Adrenal gland (tissue), 12 donors: ENCODE measurements around the gene RASA2. TPM values are rescaled to one million over a fixed set of nuclear protein-coding genes. Genes with fewer than 3 reads are reported as not detected.
A peak's percentile ranks its signal among the peaks of the same experiment; 100 is the strongest.
"Not testable (repeated sequence)": the region's sequence is repeated elsewhere in the genome, so short reads cannot be mapped to it uniquely, and the experiment has no call there.

ENCODE experiments used
- DNase-seq, 7 donors: peaks; one replicate each; pipeline ENCODE4 v3.0.0-alpha.2; 2019 to 2020
- H3K27ac ChIP-seq, 5 donors: fragments of 200-600 bp; sonication (generic) in 4 of 5; 1 replicate in 3 of 5; 2 replicates in 2 of 5; pipeline versions ENCODE4 v1.5.1 to v1.8.0; 2016 to 2020; ENCODE audit warnings: mild to moderate bottlenecking in 1 of 5
- H3K27me3 ChIP-seq: fragments of 200-600 bp; 2 replicates; pipeline ENCODE4 v1.8.0; 2021
- H3K36me3 ChIP-seq, 2 donors: fragments of 200-600 bp; replicated peaks in 1 of 2; 1 replicate in 1 of 2; 2 replicates in 1 of 2; pipeline versions ENCODE4 v1.5.1 to v1.8.0; 2018 to 2022
- H3K4me1 ChIP-seq, 2 donors: fragments of 200-600 bp; replicated peaks in 1 of 2; 1 replicate in 1 of 2; 2 replicates in 1 of 2; pipeline versions ENCODE4 v1.5.1 to v1.8.0; 2018 to 2021
- H3K4me3 ChIP-seq, 4 donors: fragments of 200-600 bp; sonication (generic) in 3 of 4; one replicate each; pipeline ENCODE4 v1.5.1; 2016 to 2018
- H3K9me3 ChIP-seq, 3 donors: fragments of 200-600 bp; sonication (generic) in 1 of 3; replicated peaks in 1 of 3; 1 replicate in 2 of 3; 2 replicates in 1 of 3; pipeline versions ENCODE4 v1.5.1 to v1.8.0; 2016 to 2021
- CTCF ChIP-seq, 6 experiments: fragments of 450-650 bp in 4 of 6; fragments of 200-600 bp in 2 of 6; sonication (generic) in 1 of 6; IDR thresholded peaks; 1 replicate in 5 of 6; 2 replicates in 1 of 6; pipeline versions ENCODE4 v1.5.1 to v1.8.0; 2016 to 2021; ENCODE audit warnings: antibody characterized with exemption in 6 of 6, mild to moderate bottlenecking in 2 of 6, moderate library complexity in 1 of 6
- POLR2A ChIP-seq, 2 donors: fragments of 450-650 bp; IDR thresholded peaks; one replicate each; pipeline ENCODE4 v1.6.1; 2017; ENCODE audit warnings: antibody characterized with exemption in 2 of 2, mild to moderate bottlenecking in 2 of 2, moderate library complexity in 1 of 2
- WGBS, 4 donors: extraction: QIAGEN DNeasy Blood & Tissue Kit in 2 of 4; methylation state at CpG; one replicate each; pipeline versions ENCODE4 v1.1.5 to v1.1.7; 2013 to 2017; 5-methylcytosine and 5-hydroxymethylcytosine counted together
- intact Hi-C, 2 donors: fragments of 100-400 bp; cut with DNase I; formaldehyde crosslinking; loops; one replicate each; pipeline versions ENCODE4 v1.14.1 to v1.15.0; 2022 to 2023
- polyA plus RNA-seq, 3 donors: library from polyadenylated mRNA; stranded (reverse); fragments of 200-250 nt in 2 of 3; fragments of 350-450 nt in 1 of 3; fragmentation: Illumina TruSeq in 1 of 3; extraction: RNeasy Lipid Tissue Mini Kit (QIAGEN cat#74804) in 1 of 3; gene quantifications; one replicate each; pipeline ENCODE4 v1.2.3, GENCODE V29; 2013 to 2014
- total RNA-seq, 9 donors: library from RNA; depleted of rRNA in 4 of 9; stranded (reverse); fragments of >200 nt in 4 of 9; fragments of 120-200 nt in 1 of 9; fragmentation: NEBNext Ultra II Directional in 1 of 9; extraction: Animal tissue kit (Norgen Biotek cat#: 25700) in 1 of 9; gene quantifications; one replicate each; pipeline versions ENCODE4 v1.1.0 to v1.2.4, GENCODE V29; 2013 to 2023
- donor health status: healthy with polysubstance abuse.
- donor health status: Bipolar disorder and iron deficiency.
- donor health status: DM: yes; HTN: yes; CAD: no.
- donor health status: DM: no; HTN: no; CAD: no.
- donor health status: DM: no; HTN: no; CAD: no.
- donor health status: DM: yes; HTN: yes; CAD: no.

RASA2 gene
- total and polyA plus RNA-seq, 12 donors: 5.7 to 52.5 (median 10.2) TPM

- no peak for TF ChIP-seq CTCF (IDR thresholded peaks at IDR 0.05)
- no peak for TF ChIP-seq POLR2A (IDR thresholded peaks at IDR 0.05)
- H3K36me3 ChIP-seq: no peaks in the 10 kb centered on the region
- intact Hi-C loops: no loop called here
- H3K4me3 ChIP-seq: no peak overlapping the region
- WGBS, 4 donors: 86 to 97% (median 95%) methylated on average over 1 of the region's 1 CpG
- no peak for DNase-seq
- no peak overlapping the region for H3K27ac ChIP-seq
- no peaks in the 10 kb centered on the region for H3K27me3 ChIP-seq
- peaks cover 0 to 18% of the 10 kb centered on the region in 2 donors for H3K4me1 ChIP-seq
- H3K9me3 ChIP-seq: no peaks in the 10 kb centered on the region
These were observed 6.4 kb downstream of the RASA2 start for GRCh38 chr3:141493184-141493583.

GRCh38 chr3:141497589-141497988 is 10.8 kb downstream of the RASA2 start:
- not testable (repeated sequence) for H3K27me3 ChIP-seq
- WGBS, 4 donors: 86 to 88% (median 87%) methylated on average over 4 of the region's 4 CpGs

GRCh38 chr3:141498598-141499223 is 11.9 kb downstream of the RASA2 start:
- H3K9me3 ChIP-seq: no peaks in the 10 kb centered on the region
- no peaks in the 10 kb centered on the region for H3K36me3 ChIP-seq
- H3K27me3 ChIP-seq: no peaks in the 10 kb centered on the region
- WGBS, 4 donors: 65 to 86% (median 72%) methylated on average over 6 of the region's 6 CpGs
- TF ChIP-seq CTCF (IDR thresholded peaks at IDR 0.05) (no peak), POLR2A (IDR thresholded peaks at IDR 0.05) (no peak)
- intact Hi-C loops: no loop called here
- H3K4me1 ChIP-seq: peaks cover 0 to 3% of the 10 kb centered on the region in 2 donors
- no peak overlapping the region for H3K4me3 ChIP-seq
- H3K27ac ChIP-seq: peak overlapping the region in 2 of 5 donors; percentile 28 to 33
- DNase-seq: peak in 6 of 7 donors; percentile 27 to 73 (median 58)

More at GRCh38 chr3:141497589-141497988, 10.8 kb downstream of the RASA2 start:
- intact Hi-C loops, H3K36me3 ChIP-seq, H3K27ac ChIP-seq, H3K9me3 ChIP-seq, H3K4me1 ChIP-seq, DNase-seq, H3K4me3 ChIP-seq: not testable (repeated sequence)

GRCh38 chr3:141499284-141499683 is 12.5 kb downstream of the RASA2 start:
- Histone ChIP-seq H3K27me3 (no peaks in the 10 kb centered on the region), H3K27ac (peak overlapping the region in 2 of 5 donors; percentile 28 to 33), H3K4me3 (no peak overlapping the region), H3K9me3 (no peaks in the 10 kb centered on the region), H3K36me3 (no peaks in the 10 kb centered on the region), H3K4me1 (peaks cover 0 to 3% of the 10 kb centered on the region in 2 donors)
- TF ChIP-seq POLR2A (IDR thresholded peaks at IDR 0.05) (no peak), CTCF (IDR thresholded peaks at IDR 0.05) (no peak)
- intact Hi-C loops: no loop called here
- no peak for DNase-seq
- WGBS, 4 donors: 85 to 92% (median 90%) methylated on average over 4 of the region's 4 CpGs

- intact Hi-C loops: no loop called here
- TF ChIP-seq POLR2A (IDR thresholded peaks at IDR 0.05) (no peak), CTCF (IDR thresholded peaks at IDR 0.05) (no peak)
- Histone ChIP-seq H3K27me3 (no peaks in the 10 kb centered on the region), H3K36me3 (no peaks in the 10 kb centered on the region), H3K4me3 (no peak overlapping the region), H3K4me1 (peaks cover 0 to 3% of the 10 kb centered on the region in 2 donors), H3K9me3 (no peaks in the 10 kb centered on the region), H3K27ac (no peak overlapping the region)
- no peak for DNase-seq
These were observed 13.1 kb downstream of the RASA2 start for GRCh38 chr3:141499965-141500364.
